Osteocyte (in vitro differentiated cells): ENCODE data around the gene KIF21B. TPM values are rescaled to one million over a fixed set of nuclear protein-coding genes. Genes with fewer than 3 reads are reported as not detected.
A peak's percentile ranks its signal among the peaks of the same experiment; 100 is the strongest.

ENCODE experiments used
- DNase-seq: peaks from one replicate; pipeline ENCODE4 v3.0.0; 2021; ENCODE audit warnings: mixed read lengths; ENCODE audit not compliant: unreplicated experiment; ENCODE audit errors: extremely low spot score
- H3K27ac Mint-ChIP-seq: one replicate; pipeline ENCODE4 v1.8.0; 2021; ENCODE audit warnings: mild to moderate bottlenecking, mixed read lengths; ENCODE audit not compliant: unreplicated experiment
- H3K27me3 Mint-ChIP-seq: one replicate; pipeline ENCODE4 v1.8.0; 2021; ENCODE audit warnings: mixed read lengths; ENCODE audit not compliant: unreplicated experiment
- H3K36me3 Mint-ChIP-seq: one replicate; pipeline ENCODE4 v1.8.0; 2021; ENCODE audit warnings: mixed read lengths; ENCODE audit not compliant: unreplicated experiment
- H3K4me1 Mint-ChIP-seq: one replicate; pipeline ENCODE4 v1.8.0; 2021; ENCODE audit warnings: mixed read lengths; ENCODE audit not compliant: unreplicated experiment
- H3K4me3 Mint-ChIP-seq: one replicate; pipeline ENCODE4 v1.8.0; 2021; ENCODE audit warnings: mild to moderate bottlenecking, moderate library complexity, mixed read lengths; ENCODE audit not compliant: unreplicated experiment
- H3K9me3 Mint-ChIP-seq: one replicate; pipeline ENCODE4 v1.8.0; 2021; ENCODE audit warnings: mixed read lengths; ENCODE audit not compliant: unreplicated experiment
- CTCF ChIP-seq: fragments of 200-600 bp; sonication (generic); IDR thresholded peaks from 2 replicates; pipeline ENCODE4 v1.5.0; 2021; ENCODE audit warnings: antibody characterized with exemption, mild to moderate bottlenecking, moderate library complexity
- long read RNA-seq: library from polyadenylated mRNA; unstranded; transcript quantifications from one replicate; pipeline ENCODE4 v2.0.0, GENCODE V29; 2021
- total RNA-seq: library from RNA; stranded (reverse); gene quantifications from 2 replicates; pipeline ENCODE4 v1.2.1, GENCODE V29; 2021

The KIF21B gene
- total RNA-seq, result 0.63 and 0.97 TPM in 2 replicates
- long read RNA-seq, result 0 reads

GRCh38 chr1:201023517-201023902 is at the start of gene KIF21B:
Gene KIF21B, minus strand, starts transcription at chr1:201023714. Its CDS starts 331 bp downstream, at chr1:201023383.
- no peak for TF ChIP-seq CTCF
- Mint-ChIP-seq H3K4me1 (peaks cover 25% of the 10 kb centered on the region), H3K9me3 (no peaks in the 10 kb centered on the region), H3K36me3 (no peaks in the 10 kb centered on the region), H3K4me3 (peak within 1 kb of the TSS; percentile 67), H3K27me3 (peaks cover 5% of the 10 kb centered on the region), H3K27ac (no peak within 1 kb of the TSS)
- peak; percentile 89 for DNase-seq

- Mint-ChIP-seq H3K9me3 (no peaks in the 10 kb centered on the region), H3K36me3 (no peaks in the 10 kb centered on the region), H3K27me3 (peaks cover 32% of the 10 kb centered on the region), H3K4me3 (no peak overlapping the region), H3K4me1 (no peaks in the 10 kb centered on the region), H3K27ac (no peak overlapping the region)
- no peak for TF ChIP-seq CTCF
- no peak for DNase-seq
Observed at GRCh38 chr1:201072922-201073321, 49.4 kb upstream of the KIF21B start.

- Mint-ChIP-seq H3K4me3 (no peak overlapping the region), H3K9me3 (no peaks in the 10 kb centered on the region), H3K4me1 (no peaks in the 10 kb centered on the region), H3K27me3 (peaks cover 34% of the 10 kb centered on the region), H3K27ac (no peak overlapping the region), H3K36me3 (no peaks in the 10 kb centered on the region)
- no peak for TF ChIP-seq CTCF
- DNase-seq, result no peak
Observed at GRCh38 chr1:201072149-201072548, 48.6 kb upstream of the KIF21B start.

- Mint-ChIP-seq H3K4me3 (no peak overlapping the region), H3K27me3 (peaks cover 48% of the 10 kb centered on the region), H3K9me3 (no peaks in the 10 kb centered on the region), H3K4me1 (no peaks in the 10 kb centered on the region), H3K36me3 (no peaks in the 10 kb centered on the region), H3K27ac (no peak overlapping the region)
- TF ChIP-seq CTCF, result no peak
- DNase-seq, result no peak
Observed at GRCh38 chr1:201069636-201070035, 46.1 kb upstream of the KIF21B start.

GRCh38 chr1:201068976-201069375 is 45.5 kb upstream of the KIF21B start:
- no peak overlapping the region for H3K27ac Mint-ChIP-seq
- TF ChIP-seq CTCF, result no peak
- H3K27me3 Mint-ChIP-seq, result peaks cover 52% of the 10 kb centered on the region
- no peaks in the 10 kb centered on the region for H3K36me3 Mint-ChIP-seq
- DNase-seq, result no peak
- H3K4me1 Mint-ChIP-seq, result no peaks in the 10 kb centered on the region
- no peaks in the 10 kb centered on the region for H3K9me3 Mint-ChIP-seq
- H3K4me3 Mint-ChIP-seq, result no peak overlapping the region
